Ectodermal cell (in vitro differentiated cells): Measurements from ENCODE around the gene HDGFL1.

ENCODE experiments used
- H3K27ac ChIP-seq: 2 replicates; pipeline ENCODE4 v1.7.0; 2013; ENCODE audit warnings: mild to moderate bottlenecking, low read depth, low read length; ENCODE audit not compliant: insufficient read depth, poor library complexity, severe bottlenecking
- H3K27me3 ChIP-seq: 2 replicates; pipeline ENCODE4 v1.7.0; 2013; ENCODE audit warnings: mild to moderate bottlenecking, low read length; ENCODE audit not compliant: insufficient read depth, control insufficient read depth, poor library complexity, severe bottlenecking
- H3K36me3 ChIP-seq: one replicate; pipeline ENCODE4 v1.7.0; 2013; ENCODE audit warnings: low read length; ENCODE audit not compliant: control insufficient read depth, insufficient read depth
- H3K4me1 ChIP-seq: one replicate; pipeline ENCODE4 v1.7.0; 2013; ENCODE audit warnings: low read length; ENCODE audit not compliant: control insufficient read depth, insufficient read depth
- H3K4me3 ChIP-seq: 2 replicates; pipeline ENCODE4 v1.7.0; 2013; ENCODE audit warnings: low read depth, low read length, control low read depth; ENCODE audit not compliant: insufficient read depth
- H3K9me3 ChIP-seq: 2 replicates; pipeline ENCODE4 v1.7.0; 2013; ENCODE audit warnings: mild to moderate bottlenecking, low read length, moderate library complexity; ENCODE audit not compliant: control insufficient read depth
- WGBS, 2 experiments: methylation state at CpG; one replicate each; pipeline ENCODE4 v1.1.7; 2013; ENCODE audit warnings: missing lambda C conversion rate in 2 of 2; 5-methylcytosine and 5-hydroxymethylcytosine counted together

Gene HDGFL1

DNA sequence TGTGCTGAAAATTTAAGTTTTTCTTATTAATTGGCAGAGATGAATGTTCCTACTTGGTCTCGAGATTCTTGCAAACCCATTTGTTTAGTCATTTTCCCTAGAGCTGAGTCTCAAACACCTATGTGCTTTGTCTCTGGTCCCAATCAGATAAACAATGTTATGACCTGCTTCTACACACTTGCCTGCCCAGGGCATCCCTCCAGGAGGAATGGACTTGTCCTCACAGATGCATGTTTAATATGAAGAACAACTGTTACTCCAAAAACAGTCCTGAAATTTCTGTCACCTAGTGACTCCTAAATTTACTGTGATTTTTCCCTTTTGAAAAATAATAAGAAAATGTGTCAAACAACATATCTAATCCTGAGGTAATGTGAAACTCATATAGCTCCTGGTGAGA is 43.7 kb downstream of the HDGFL1 start:
- Histone ChIP-seq H3K27me3 (no peaks in the 10 kb centered on the region), H3K36me3 (no peaks in the 10 kb centered on the region), H3K4me1 (no peaks in the 10 kb centered on the region), H3K9me3 (no peaks in the 10 kb centered on the region), H3K4me3 (no peak overlapping the region), H3K27ac (no peak overlapping the region)
- WGBS, 2 experiments: 88 to 95% methylated on average over 1 of the region's 1 CpG

- no peaks in the 10 kb centered on the region for H3K36me3 ChIP-seq
- H3K27me3 ChIP-seq: no peaks in the 10 kb centered on the region
- H3K4me1 ChIP-seq: no peaks in the 10 kb centered on the region
- no peak overlapping the region for H3K4me3 ChIP-seq
- WGBS, 2 experiments: 92 to 97% methylated on average over 3 of the region's 3 CpGs
- H3K27ac ChIP-seq: no peak overlapping the region
- H3K9me3 ChIP-seq: no peaks in the 10 kb centered on the region
Observed at GRCh38 chr6:22613695-22614094, 44.3 kb downstream of the HDGFL1 start.

DNA sequence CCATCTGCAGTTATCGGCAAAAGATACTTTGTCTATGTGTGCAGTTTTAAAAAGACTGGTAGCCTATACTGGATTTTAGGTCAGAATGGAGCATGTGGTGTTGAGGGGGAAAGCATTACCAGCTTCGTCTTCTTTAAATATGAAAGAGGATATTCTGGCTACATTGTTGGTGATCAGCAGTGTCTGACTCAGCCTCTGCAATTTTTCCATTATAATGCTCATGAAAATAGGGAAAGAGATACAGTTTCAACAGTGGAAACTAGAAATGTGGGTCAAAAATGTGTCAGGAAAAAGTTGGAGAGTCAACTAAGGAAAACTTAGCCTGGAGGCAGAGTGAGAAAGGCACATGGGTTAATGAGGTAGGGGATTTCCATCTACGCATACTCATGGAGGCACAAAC is 45.2 kb downstream of the HDGFL1 start:
- Histone ChIP-seq H3K4me3 (no peak overlapping the region), H3K27ac (no peak overlapping the region), H3K9me3 (no peaks in the 10 kb centered on the region), H3K27me3 (no peaks in the 10 kb centered on the region), H3K36me3 (no peaks in the 10 kb centered on the region), H3K4me1 (no peaks in the 10 kb centered on the region)
- WGBS, 2 experiments: 94 to 95% methylated on average over 2 to 3 of the region's 3 CpGs

- WGBS, 2 experiments: 93 to 98% methylated on average over 3 of the region's 4 CpGs
- H3K4me1 ChIP-seq: peaks cover 5% of the 10 kb centered on the region
- no peak overlapping the region for H3K27ac ChIP-seq
- no peaks in the 10 kb centered on the region for H3K9me3 ChIP-seq
- H3K4me3 ChIP-seq: no peak overlapping the region
- H3K27me3 ChIP-seq: no peaks in the 10 kb centered on the region
- H3K36me3 ChIP-seq: no peaks in the 10 kb centered on the region
Observed at GRCh38 chr6:22621028-22621427, 51.7 kb downstream of the HDGFL1 start.
